ENCODE data around the gene DNAAF1. TPM values are rescaled to one million over a fixed set of nuclear protein-coding genes. Genes with fewer than 3 reads are reported as not detected.
"Not testable (repeated sequence)": the region's sequence is repeated elsewhere in the genome, so short reads cannot be mapped to it uniquely, and the experiment has no call there.

DNAAF1 gene
- total RNA-seq, 1 donor from 2014 or later: 0.41 TPM

DNA sequence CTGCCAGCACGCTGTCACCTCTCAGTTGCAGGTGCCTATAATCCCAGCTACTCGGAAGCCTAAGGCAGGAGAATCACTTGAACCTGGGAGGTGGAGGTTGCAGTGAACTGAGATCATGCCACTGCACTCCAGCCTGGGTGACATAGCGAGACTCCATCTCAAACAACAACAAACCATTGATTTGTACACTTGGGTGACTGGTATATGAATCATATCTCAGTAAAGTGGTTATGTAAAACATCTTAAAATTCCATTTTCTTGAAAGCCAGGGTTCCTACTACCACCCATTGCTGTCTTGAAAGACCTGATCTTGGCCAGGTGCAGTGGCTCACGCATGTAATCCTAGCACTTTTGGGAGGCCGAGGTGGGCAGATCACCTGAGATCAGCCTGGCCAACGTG is 60.0 kb downstream of the DNAAF1 start:
- not testable (repeated sequence) for FAIRE-seq; DNase-seq (ENCODE audit: low spot score in 2 of 2)

DNA sequence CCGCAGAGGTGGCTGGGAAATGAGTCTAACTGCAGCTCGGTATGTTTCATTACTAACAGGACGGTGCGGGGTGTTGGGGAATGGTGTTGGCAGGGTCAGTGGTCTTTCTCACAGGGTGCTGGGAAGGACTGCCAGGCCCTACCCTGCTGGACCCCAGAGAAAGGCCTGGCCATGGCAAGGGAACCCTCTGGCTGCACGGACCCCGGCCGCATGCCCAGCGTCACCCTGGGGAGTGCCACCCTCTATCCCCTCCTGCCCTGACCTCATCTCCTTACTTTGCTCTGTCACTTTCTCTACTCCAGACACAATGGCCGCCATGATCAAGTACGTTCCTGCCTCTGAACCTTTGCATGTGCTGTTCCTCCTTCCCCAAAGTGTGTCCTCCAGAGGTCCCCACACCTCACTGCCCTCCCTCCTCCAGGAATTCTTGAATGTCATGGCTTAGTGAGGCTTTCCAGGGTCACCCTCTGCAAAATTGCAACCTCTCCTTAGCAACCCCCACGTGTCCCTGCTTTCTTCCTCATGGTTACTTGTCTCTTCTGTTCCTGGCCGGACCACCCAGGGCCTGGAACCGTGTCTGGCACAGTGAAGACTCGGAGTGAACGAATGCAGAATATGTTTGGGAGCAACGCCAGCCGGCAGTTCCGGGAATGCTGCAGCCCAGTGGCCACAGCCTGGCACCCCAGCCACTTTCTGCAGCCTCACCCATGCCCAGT is 61.0 kb downstream of the DNAAF1 start:
- DNase-seq (ENCODE audit: low spot score in 2 of 2) (no peak), FAIRE-seq (no peak)

DNA sequence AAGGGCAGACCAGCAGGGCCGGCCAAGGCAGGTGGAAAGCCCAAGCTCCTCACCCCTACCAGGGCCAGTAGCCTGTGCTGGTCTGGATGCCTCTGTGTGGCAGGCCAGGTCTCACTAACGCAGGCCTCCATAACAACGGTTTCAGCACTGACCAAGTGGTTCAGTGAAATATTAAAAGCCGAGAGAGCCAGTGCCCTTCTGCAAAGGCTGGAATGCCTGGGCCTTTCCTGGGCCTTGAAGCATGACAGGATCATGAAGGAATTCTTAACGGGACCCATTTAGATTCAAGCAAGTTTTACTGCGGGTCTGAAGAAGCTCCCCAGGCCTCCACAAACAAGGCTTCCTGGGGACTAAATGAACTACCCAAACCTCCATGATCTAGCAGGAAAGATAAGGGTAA is 62.1 kb downstream of the DNAAF1 start:
- FAIRE-seq: no peak
- no peak for DNase-seq (ENCODE audit: low spot score in 2 of 2)

DNA sequence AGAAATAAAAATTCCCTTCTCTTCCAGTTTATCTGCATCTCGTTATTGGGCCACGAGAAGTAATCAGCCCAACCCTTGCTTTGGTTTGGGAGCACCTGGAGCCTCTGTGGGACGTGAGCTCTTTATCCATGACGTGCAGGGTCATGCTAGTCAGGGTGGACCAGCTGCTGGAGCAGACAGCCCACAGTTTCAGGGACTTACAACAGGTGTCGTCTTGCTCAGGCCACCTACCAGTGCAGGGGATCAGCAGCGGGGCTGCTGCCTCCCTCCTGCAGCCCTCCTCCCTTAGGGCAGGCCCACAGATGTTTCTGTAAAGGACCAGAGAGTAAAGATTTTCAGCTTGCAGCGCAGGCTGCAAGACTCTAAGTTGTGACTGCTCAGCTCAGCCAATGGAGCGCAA is 62.8 kb downstream of the DNAAF1 start:
- DNase-seq (ENCODE audit: low spot score in 2 of 2) (no peak), FAIRE-seq (no peak)

DNA sequence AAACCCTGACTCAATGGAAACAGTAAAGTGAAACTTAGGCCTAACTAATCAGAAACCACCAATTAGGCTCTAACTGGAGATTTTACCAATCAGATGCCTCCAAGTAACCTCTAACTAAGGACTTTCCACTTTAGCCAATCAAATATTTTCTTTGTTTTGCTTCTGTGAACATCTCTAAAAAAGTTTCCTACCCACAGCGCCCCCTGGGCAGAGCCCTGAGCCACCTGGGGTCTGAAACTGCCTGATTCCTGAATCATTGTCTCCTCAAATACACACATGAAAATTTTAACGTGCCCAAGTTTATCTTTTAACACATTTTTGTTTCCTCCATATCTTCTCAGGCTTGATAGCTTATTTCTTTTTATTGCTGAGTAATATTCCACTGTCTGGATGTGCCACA is 64.9 kb downstream of the DNAAF1 start:
- no peak for FAIRE-seq
- no peak for DNase-seq (ENCODE audit: low spot score in 2 of 2)

DNA sequence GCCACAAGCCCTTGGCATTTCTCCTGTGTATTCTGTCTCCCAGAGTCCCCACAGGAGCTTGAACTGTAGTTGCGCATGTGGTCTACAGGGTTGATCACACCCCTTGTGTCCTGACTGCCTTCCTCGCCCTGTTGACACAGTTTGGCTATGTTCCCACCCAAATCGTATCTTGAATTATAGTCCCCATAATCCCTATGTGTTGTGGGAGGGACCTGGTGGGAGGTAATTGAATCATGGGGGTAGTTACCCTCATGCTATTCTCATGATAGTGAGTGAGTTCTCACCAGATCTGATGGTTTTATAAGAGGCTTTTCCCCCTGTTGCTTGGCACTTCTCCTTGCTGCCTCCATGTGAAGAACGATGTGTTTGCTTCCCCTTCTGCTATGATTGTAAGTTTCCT is 67.0 kb downstream of the DNAAF1 start:
- DNase-seq (ENCODE audit: low spot score in 2 of 2) (no peak), FAIRE-seq (no peak)

DNA sequence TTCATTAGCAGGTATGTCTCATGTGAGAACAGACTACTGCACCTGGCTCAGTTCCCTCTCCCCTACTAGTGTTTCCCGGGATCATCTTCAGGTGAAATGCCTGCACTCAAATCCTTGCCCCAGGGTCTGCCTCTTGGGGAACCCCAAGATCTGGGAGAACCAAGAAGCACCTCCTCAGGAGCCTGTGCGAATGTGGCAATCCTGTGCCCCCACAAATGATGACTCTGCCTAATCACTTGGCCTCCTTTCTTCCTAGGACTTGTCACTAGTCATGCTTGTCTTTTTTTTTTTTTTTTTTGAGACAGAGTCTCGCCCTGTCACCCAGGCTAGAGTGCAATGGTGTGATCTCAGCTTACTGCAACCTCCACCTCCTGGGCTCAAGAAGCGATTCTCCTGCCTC is 67.5 kb downstream of the DNAAF1 start:
- FAIRE-seq (no peak), DNase-seq (ENCODE audit: low spot score in 2 of 2) (no peak)

DNA sequence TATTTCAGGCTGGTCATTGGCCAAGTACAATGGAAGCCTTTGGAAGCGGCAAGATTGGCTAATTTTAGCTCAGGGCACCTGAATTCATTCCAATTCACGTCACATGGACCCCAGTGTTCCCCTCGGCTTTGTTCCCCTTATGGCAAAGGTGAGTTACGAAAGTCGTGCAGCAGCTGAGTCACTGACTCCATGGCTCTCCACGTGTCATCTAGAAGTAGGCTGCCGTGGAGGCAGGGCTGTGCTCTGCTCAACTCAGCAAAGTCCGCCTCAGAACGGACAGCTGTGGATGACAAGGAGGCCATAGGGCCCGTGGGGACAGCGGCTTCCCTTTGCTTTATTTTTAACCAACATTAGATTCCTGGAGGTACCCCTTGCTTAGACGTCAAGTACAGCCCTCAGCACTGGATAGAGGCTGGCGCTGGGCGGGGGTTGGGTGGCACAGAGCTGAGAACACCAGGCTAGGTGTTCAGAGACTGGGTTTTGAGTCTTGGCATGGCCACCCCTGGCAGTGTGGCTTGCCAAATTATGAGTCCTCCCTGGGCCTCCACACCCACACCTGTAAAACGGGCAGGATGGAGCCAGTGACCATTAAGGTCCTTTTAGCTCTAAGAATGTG is 69.5 kb downstream of the DNAAF1 start:
- no peak for FAIRE-seq
- DNase-seq (ENCODE audit: low spot score in 2 of 2): no peak

DNA sequence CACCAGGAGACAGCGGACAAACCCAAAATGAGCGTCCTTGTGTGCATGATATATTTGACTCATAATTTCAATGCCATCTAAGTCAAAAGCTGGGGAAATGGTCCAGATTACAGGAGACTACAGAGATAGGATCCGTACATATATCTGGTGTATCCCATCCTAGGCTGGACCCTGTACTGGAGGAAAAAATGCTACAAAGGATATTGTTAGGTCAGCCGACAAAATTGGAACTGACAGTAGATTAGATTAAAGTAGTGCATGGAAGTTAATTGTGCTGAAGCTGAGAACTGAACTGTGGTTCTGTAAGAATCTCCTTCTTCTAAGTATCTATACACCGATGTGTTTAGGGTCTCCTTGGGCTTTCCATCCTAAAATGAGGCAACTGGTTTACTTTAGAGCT is 70.4 kb downstream of the DNAAF1 start:
- FAIRE-seq (no peak), DNase-seq (ENCODE audit: low spot score in 2 of 2) (no peak)

DNA sequence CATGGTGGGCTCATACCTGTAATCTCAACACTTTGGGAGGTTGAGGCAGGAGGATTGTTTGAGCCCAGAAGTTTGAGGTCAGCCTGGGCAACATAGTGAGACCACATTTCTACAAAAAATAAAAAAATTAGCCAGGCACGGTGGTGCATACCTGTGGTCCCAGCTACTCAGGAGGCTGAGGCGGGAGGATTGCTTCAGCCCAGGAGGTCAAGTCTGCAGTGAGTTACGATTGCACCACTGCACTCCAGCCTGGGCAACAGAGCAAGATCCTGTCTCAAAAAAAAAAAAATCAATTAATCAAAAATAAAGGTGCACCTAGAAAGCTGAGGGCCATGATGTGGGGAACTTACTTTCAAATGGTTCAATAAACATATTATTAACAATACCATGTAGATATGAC is 71.0 kb downstream of the DNAAF1 start:
- DNase-seq (ENCODE audit: low spot score in 2 of 2); FAIRE-seq: not testable (repeated sequence)

DNA sequence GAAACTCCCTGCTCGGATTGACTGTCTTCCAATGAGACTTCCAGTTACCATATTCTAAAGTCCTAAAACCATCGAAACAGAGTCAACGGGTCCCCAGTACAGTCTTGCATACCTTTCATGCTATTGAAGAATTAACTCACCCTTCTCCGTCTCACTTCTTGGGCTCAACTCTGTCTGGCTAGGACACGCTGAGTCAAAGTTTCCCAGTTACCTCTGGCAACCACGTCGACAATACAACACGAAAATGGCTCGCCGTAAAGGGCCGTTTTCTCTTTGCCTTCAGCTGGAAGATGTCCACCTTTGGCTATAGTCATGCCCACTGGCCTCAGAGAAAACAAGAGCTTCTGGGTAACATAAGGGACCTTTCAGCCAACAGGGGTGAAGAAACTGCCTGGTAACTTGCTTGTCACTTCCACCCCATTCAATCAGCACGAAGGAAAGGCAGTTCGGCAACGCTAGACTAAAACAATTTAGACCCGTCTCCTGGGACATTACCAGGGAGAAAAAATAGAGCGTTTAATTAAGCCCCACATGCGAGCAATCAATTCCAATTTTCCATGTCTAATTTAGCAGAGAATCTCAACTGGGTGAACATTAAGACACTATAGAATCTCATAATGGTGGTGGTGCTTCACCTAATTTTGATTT is 73.2 kb downstream of the DNAAF1 start:
- no peak for DNase-seq (ENCODE audit: low spot score in 2 of 2)

DNA sequence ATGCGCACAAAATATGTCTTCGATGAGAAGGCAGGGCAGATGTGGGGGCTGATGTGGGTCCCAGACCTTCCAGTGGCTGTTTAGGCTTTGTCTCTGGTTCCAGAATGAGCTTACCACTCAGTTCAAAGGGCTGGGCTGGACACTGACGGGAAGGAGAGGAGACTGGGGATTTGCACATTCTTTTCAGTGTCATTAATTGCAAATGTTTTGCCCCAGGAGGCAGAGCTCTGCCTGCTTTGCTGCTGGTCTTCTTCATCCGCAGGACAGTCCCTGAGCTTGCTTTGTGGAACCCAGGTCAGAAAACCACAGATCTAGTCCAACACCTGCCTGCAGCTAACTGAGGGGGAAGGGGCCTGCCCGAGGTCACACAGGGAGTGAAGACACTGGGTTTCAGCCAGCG is 73.8 kb downstream of the DNAAF1 start:
- no peak for DNase-seq (ENCODE audit: low spot score in 2 of 2)

More for the DNA sequence above, 73.2 kb downstream of the DNAAF1 start:
- no peak for FAIRE-seq

DNA sequence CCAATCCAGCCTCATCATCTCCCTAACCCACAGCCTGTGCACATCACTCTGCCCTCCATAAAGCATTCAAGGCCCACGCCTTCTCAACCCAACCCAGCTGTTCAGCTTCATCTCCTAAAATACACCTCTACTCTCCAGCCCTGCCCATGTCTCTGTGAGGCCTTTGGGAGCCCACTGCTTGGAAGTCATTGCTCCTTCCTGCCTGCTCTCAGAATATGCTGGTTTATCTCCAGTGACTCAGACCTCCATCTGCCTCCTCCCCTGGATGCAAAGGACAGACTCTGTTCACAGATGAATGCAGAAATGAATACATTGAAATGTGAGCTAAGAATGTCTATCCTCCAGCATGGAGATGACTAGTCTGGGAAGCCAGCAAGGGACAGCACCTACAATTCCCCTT is 75.7 kb downstream of the DNAAF1 start:
- FAIRE-seq: no peak
- no peak for DNase-seq (ENCODE audit: low spot score in 2 of 2)

More for the DNA sequence above, 73.8 kb downstream of the DNAAF1 start:
- no peak for FAIRE-seq

DNA sequence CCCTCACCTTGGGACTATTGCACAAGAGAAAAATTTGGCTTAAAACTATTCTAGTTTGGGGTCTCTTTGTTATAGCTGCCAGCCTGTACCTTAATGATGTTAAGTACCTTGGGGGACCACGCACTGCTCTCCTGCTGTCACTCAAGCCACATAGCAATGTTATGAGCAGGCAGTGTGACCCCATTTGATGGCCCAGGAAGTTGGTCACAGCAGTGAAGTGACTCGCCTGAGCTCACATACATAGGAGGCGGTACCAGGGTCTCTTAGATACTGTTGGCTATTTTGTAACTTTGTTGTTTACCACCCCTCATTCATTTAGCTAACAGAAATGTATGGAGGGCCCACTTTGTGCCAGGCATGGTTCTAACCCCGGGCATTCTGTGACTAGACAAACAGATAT is 78.3 kb downstream of the DNAAF1 start:
- no peak for FAIRE-seq
- DNase-seq (ENCODE audit: low spot score in 2 of 2): no peak

DNA sequence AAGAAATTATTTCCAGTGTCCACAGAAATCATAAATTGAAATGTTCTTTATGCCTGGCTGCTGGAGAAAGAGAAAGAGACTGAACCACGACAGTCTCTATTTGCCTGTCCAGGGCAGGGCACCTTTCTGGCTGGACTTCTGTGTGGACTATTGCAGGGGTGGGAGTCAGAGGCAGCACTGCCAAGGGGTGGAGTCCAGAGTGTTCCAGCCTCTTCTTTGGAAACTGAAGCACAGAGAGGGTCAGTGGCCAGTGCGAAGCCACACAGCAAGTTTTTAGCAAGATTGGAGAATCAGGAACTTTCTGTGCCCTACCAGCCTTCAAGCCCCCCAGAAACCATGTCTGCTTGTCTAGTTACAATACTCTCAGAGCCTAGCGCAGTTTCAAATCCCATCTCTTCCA is 79.4 kb downstream of the DNAAF1 start:
- DNase-seq (ENCODE audit: low spot score in 2 of 2) (no peak), FAIRE-seq (no peak)

DNA sequence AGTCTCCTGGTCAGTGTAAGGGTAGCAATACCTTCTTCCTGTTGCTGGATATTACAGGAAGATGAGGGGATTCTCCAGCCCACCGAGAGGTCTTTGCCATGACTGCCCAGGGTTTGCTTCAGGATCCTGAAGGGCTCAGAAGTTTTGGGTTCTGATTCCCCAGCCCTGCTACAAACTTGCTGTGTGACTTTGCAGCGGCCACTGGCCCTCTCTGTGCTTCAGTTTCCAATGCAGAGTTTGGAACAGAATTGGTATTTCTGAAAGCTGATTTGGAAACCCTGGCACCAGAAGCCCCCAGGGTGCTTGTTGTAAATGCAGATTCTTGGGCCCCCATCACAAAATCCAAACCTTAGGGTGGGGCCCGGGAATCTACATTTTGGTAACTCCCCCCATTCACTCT is 80.0 kb downstream of the DNAAF1 start:
- DNase-seq (ENCODE audit: low spot score in 2 of 2) (no peak), FAIRE-seq (no peak)

DNA sequence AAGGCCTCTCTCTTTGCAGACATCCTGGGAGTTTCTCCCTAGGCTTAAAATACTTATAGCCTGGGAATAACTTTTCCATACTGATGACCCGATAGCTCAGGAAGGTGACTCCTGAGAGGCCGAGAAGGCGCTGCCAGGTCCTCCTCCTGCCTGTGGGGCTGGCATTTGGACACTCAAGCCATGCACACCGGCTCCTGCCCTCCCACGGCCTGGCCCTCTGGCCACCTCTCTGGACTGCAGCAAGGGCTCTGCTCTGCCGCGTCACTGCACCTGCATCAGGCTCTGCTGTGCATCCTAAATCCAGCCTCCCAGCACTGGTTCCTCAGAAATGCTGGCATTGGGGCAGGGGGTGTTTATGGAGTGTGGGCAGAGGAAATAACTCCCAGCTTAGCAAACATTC is 80.5 kb downstream of the DNAAF1 start:
- FAIRE-seq: no peak

DNA sequence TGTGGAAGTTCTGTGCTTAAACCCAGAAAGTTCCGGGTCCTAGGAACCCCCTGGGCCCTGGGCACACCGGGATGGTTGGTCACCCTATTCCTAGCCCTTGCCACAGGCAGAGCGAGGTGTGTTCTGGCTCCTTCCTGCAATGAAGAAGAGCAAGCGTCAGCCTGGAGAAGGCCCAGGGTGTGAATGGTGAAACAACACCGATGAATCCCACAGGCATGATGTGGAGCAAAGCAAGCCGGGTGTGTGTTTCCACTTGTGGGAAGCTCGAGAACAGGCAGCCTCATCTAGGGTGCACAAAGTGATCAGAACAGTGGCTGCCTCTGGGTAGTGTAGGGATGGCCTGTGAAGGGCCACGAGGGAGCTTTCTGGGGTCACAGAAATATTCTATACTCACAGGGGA is 80.9 kb downstream of the DNAAF1 start:
- no peak for FAIRE-seq
- no peak for DNase-seq (ENCODE audit: low spot score in 2 of 2)

More for the DNA sequence above, 80.5 kb downstream of the DNAAF1 start:
- no peak for DNase-seq (ENCODE audit: low spot score in 2 of 2)
